Adrenal gland (tissue), 5 donors: ENCODE measurements around the gene COPS3.

Source experiments
- POLR2A ChIP-seq, 2 donors: fragments of 450-650 bp; IDR thresholded peaks; one replicate each; pipeline ENCODE4 v1.6.1; 2017; ENCODE audit warnings: antibody characterized with exemption in 2 of 2, mild to moderate bottlenecking in 2 of 2, moderate library complexity in 1 of 2
- TF ChIP-seq, protein P1 (sequence below), 6 experiments: fragments of 450-650 bp in 4 of 6; fragments of 200-600 bp in 2 of 6; sonication (generic) in 1 of 6; IDR thresholded peaks; 1 replicate in 5 of 6; 2 replicates in 1 of 6; pipeline versions ENCODE4 v1.5.1 to v1.8.0; 2016 to 2021; ENCODE audit warnings: antibody characterized with exemption in 6 of 6, mild to moderate bottlenecking in 2 of 6, moderate library complexity in 1 of 6
- donor health status: DM: no; HTN: no; CAD: no.

DNA sequence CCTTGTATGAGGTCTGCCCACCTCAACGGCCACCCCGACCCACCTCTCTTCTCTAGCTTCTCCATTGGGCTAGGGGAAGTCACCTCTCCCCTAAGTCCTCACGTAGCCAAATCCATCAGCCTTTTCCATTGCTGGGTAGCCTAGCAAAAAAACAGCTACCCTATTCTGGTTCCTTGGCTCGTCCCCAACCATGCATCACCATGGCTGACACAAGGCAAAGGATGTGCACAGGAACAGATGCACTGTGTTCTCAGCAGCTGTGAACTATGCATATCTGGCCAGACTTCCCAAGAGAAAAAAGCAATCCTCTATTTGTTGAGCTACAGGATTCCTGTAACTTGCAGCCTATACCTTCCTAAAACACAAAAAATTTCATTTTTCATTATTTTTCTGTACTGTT, 22.0 kb downstream of the COPS3 start:
- TF ChIP-seq, protein P1, sequence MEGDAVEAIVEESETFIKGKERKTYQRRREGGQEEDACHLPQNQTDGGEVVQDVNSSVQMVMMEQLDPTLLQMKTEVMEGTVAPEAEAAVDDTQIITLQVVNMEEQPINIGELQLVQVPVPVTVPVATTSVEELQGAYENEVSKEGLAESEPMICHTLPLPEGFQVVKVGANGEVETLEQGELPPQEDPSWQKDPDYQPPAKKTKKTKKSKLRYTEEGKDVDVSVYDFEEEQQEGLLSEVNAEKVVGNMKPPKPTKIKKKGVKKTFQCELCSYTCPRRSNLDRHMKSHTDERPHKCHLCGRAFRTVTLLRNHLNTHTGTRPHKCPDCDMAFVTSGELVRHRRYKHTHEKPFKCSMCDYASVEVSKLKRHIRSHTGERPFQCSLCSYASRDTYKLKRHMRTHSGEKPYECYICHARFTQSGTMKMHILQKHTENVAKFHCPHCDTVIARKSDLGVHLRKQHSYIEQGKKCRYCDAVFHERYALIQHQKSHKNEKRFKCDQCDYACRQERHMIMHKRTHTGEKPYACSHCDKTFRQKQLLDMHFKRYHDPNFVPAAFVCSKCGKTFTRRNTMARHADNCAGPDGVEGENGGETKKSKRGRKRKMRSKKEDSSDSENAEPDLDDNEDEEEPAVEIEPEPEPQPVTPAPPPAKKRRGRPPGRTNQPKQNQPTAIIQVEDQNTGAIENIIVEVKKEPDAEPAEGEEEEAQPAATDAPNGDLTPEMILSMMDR (IDR thresholded peaks at IDR 0.05), result no peak
- no peak for TF ChIP-seq POLR2A (IDR thresholded peaks at IDR 0.05)
